Globus pallidus (tissue), 1 donor: ENCODE measurements around the gene FN1.
"Not testable (repeated sequence)": the region's sequence is repeated elsewhere in the genome, so short reads cannot be mapped to it uniquely, and the experiment has no call there.

Source experiments
- DNase-seq: peaks from one replicate; pipeline ENCODE4 v3.0.0-alpha.2; 2015; ENCODE audit warnings: low spot score

Gene FN1

DNA sequence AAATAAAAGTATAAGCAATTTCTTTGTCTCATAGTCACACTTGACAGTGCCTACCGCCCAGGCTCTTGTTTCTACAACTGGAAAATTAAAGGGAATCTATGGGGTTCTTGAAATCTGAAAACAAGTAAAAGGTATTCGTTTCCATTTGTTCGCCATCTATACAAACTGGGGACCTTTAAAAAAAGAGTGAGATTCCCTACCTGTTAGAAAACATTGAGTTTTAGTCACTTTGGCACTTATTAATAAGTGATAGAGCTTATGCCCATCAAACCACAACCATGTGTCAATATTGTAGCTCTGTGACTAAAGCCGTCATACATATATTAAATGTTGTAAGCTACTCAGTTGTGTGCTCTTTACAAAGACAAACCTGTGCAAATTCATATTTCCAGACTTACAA, 13.2 kb downstream of the FN1 start:
- DNase-seq = no peak

GRCh38 chr2:215421859-215422461, 13.9 kb downstream of the FN1 start:
- DNase-seq = no peak

DNA sequence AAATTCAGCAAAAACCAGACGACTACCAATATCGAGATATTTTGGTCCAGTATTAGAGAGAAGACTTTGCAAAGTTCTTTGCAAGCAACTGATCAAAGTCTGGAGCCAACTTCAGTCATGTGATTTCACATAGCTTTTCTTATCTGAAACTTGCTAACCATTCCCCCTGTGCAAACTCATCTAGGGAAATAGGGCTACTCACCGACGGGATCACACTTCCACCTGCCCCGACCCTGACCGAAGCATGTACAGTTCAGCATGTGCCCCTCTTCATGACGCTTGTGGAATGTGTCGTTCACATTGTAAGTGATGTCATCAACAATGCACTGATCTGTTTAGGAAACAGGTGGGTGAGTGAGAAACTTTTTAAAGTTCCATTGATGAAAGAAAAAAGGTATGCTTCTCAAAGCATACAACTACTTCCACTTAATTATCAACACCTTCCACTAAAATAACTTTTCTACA, 15.4 kb downstream of the FN1 start:
- no peak for DNase-seq

DNA sequence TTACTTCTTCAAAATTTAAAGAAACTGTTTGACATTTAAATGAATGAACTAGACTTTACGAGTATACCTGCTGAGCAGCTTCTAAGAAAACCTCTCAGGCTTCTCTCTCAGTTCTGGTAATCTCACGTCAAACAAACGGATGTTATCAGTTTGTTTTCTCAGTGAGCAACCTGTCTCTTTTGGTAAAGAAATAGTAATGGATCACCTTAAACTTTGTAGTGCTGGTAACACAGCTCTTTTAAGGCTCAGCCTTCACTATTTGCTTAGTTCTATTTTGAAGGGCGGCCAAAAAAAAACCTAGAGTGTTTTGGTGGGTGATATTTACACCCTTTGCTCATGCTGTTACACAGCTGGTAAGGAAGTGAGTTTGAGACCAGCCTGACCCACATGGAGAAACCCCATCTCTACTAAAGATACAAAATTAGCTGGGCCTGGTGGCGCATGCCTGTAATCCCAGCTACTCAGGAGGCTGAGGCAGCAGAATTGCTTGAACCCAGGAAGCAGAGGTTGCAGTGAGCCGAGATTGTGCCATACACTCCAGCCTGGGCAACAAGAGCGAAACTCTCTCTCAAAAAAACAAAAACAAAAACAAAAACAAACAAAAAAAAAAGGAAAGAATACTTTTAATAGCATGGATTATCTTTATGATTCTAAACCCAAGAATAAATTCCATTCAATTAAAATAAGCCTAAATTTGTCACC, 15.9 kb downstream of the FN1 start:
- no peak for DNase-seq

DNA sequence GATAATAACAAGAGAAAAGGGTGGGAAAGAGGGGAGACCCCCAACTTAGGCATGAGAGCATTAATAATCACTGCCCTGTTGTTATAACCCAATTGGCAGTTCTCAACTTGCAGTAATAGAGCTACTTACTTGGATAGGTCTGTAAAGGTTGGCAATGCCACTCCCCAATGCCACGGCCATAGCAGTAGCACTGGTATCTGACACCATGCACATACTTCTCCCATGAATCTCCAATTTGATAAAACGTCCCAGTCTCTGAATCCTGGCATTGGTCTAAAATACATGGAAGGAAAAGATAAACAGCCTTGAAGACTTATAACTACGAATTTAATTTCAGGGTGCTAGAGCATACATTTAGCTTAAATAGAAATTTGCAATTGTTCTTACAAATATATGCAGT, 16.8 kb downstream of the FN1 start:
- DNase-seq = no peak

GRCh38 chr2:215418064-215418963, 17.6 kb downstream of the FN1 start:
- no peak for DNase-seq

DNA sequence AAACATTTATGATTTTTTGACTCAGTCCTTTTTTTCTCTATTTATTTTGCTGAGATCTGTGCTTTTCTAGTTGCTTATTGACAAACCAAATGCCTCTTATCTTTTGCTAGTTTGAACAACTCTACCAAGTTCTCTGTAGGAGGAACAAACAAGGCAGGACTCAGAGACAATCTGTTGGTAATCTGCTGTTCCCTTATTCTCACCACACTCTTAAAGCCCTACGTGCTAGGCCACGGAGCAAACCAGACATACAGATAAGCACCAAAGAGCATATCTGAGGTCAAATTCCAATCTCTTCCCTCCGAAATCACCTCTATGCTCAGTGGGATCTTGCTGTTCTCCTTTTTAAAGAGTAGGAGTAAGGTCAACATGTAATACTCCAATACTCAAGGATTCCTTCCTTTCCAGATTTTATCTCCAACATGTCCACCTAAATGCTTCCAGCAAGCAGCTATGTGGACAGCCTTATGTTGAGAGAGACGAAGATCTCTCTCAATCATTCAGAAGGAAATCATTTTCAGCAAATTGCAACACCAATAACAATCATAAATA, 18.4 kb downstream of the FN1 start:
- no peak for DNase-seq

DNA sequence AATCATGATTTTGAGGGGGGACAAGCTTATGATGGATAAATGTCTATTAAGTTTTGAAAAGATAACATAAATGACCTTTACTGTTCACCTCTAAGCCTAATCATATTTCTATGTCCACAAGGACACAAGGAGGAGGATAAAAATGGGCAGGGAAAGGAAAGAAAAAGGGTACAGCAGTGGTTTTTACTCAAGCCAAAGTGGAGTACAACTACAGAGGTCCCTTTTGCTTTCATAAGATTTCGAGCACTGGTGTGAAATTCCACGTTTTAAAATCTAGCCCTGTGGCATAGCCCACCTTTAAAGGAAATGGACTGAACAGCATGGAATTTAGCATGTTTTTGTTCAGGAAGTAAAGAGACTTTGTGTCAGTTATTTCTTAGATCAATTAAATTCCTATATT, 19.2 kb downstream of the FN1 start:
- DNase-seq = no peak

DNA sequence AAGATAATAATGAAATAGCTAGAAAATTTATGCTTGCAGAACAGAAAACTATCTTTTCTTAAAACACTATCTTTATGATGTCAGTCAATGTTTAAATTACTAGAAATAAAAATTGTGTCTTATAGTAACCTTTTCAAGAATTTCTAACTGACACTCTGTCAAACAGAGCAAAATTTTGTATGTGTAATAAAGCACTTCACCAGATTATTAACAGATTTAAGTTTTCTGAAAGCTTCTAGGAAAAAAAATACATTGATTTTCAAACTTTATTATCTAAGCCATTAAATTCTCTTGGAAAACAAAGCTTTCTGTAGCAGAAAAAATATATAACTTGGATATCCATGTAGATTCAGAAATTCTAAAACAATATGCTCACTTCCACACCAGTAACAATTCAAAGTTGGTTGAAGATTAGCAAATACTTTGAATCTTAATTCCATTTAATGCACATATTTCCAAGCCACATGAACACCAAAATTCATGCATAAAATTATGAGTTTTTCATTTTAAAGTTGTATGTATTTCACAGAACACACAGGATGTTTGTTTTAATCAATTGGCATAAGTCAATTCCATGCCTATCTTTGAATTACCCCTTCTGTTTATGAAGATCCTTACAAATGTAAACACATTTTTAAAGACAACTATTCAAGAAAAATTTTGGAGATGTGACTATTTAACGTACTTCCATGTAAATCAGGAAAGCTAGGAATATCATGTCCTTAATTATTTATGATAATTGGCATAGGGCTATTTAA, 19.9 kb downstream of the FN1 start:
- DNase-seq = no peak

- no peak for DNase-seq
Measured at GRCh38 chr2:215415218-215415617, 20.6 kb downstream of the FN1 start.

- no peak for DNase-seq
Measured at GRCh38 chr2:215414674-215415073, 21.2 kb downstream of the FN1 start.

- DNase-seq = no peak
Measured at GRCh38 chr2:215413974-215414373, 21.9 kb downstream of the FN1 start.

DNA sequence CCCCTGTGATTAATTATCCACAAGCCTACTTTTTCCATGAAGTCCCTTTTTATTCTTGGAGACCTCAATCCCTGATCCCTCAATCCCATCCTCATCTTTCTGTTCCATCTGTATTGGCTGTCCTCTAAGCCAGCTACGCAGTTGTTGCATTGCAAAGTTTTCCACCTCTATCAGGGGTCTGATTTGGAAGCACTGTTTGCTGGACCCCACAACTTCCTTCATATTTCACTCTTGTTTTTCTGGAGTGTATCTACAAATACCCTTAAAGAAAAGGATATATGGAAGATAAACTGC, 22.4 kb downstream of the FN1 start:
- DNase-seq = no peak

- DNase-seq = no peak
Measured at GRCh38 chr2:215411941-215412743, 23.7 kb downstream of the FN1 start.

- no peak for DNase-seq
Measured at GRCh38 chr2:215410932-215411285, 25.0 kb downstream of the FN1 start.

- not testable (repeated sequence) for DNase-seq
Measured at GRCh38 chr2:215410181-215410931, 25.5 kb downstream of the FN1 start.

DNA sequence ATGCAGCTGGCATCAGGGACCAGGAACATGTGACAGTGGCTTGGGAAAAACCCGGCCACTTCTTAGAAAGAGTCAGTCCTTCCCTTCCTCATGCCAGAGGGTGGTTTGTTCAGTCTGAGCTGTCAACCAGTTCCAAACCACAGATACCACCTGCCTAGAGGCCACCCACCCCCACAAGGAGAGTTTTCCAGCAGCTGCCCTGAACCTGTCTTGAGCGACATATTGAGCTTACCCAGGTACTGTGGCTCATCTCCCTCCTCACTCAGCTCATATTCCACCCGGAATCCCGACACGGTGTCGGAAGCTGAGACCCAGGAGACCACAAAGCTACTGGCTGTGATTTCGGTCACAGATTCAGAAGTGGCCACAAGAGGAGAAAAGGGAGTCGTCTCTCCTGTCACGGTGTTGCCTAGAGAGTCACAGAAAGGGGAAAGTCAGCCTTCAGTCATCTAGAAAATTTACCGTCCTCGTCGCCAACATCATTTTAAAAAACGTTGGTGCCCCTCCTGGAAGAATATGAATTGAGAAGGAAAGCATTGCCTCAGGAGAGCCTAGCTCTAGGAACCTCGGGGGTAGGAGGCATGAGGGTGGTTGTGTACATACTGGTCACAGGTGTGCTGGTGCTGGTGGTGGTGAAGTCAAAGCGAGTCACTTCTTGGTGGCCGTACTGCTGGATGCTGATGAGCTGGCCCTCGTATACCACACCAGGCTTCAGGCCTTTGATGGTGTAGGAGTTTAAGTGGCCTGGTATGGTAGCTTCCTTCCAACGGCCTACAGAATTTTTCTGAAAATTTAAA, 26.3 kb downstream of the FN1 start:
- no peak for DNase-seq

DNA sequence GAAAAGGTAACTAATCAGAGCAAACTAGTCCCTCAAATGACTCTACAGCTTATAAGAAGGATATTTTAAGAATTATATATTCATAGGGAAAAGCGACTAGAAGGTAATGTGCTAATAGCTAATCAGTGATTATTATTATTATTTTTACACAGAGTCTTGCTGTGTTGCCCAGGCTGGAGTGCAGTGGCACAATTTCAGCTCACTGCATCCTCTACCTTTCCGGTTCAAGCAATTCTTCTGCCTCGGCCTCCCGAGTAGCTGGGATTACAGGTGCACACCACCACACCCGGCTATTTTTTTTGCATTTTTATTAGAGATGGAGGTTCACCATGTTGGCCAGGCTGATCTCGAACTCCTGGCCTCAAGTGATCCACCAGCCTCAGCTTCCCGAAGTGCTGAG, 27.4 kb downstream of the FN1 start:
- not testable (repeated sequence) for DNase-seq

DNA sequence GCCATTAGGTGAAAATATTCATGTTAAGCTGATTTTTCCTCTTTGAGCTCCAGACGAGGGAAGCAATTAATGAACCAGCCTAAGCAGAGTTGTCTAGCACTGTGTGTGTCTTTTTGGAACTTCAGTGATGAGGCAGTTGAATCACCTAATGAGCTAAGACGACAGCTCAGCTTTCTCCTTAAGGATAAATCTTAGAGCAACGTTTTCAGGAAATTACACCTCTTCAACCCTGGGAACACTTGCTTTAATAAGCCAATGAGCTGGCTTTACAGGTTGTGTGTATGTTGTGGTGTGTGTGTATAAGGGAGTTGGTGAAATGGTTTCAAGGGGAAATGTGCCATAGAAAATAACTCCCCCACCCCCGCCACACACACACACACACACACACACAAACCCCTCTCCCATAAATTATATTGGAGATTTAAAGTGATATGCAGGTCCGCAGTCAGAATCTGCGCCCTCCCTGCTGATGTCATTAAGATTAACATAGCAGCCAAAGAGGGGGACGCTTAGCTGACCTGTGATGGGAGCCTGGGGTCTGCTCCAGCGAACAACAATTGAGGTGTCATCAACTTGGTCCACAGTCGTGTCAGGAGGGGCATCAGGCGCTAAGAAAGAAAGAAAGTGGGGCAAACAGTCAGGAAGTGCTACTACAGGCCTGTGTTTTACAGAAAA, 28.1 kb downstream of the FN1 start:
- no peak for DNase-seq
